Stimulated activated naive CD8-positive, alpha-beta T cell treated with anti-CD3 and anti-CD28 coated beads, Interleukin-15, Interleukin-2, amounts not matched to agents 100 ng/mL and 50 ng/mL, for 24 hours (primary cell): ENCODE results near the gene SCAPER.

ENCODE experiments used
- H3K27ac Mint-ChIP-seq: one replicate; pipeline ENCODE4 v1.8.0; 2021; ENCODE audit warnings: mild to moderate bottlenecking, mixed read lengths
- H3K27me3 Mint-ChIP-seq: one replicate; pipeline ENCODE4 v1.8.0; 2021; ENCODE audit warnings: mixed read lengths
- H3K36me3 Mint-ChIP-seq: one replicate; pipeline ENCODE4 v1.8.0; 2021; ENCODE audit warnings: low read depth, mixed read lengths
- H3K4me1 Mint-ChIP-seq: one replicate; pipeline ENCODE4 v1.8.0; 2021; ENCODE audit warnings: low read depth, mixed read lengths
- H3K4me3 Mint-ChIP-seq: one replicate; pipeline ENCODE4 v1.8.0; 2021; ENCODE audit warnings: mild to moderate bottlenecking, mixed read lengths
- H3K9me3 Mint-ChIP-seq: one replicate; pipeline ENCODE4 v1.8.0; 2021; ENCODE audit warnings: mixed read lengths

The SCAPER gene

DNA sequence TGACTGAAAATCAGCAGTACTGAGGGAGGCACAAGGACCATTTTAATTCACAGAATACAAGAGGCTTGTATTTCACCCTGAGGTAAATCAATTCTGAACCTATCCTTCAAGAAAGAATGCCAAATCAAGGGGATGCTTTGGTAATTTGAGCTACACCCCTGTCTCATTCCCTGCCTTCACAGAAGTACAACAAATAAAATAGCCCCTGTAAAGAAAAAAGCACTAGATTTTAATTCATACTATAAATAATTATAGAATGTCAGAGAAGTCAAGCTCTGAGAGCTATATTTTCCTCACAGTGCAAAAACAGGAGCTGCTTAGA is 319.6 kb downstream of the SCAPER start:
- H3K27ac Mint-ChIP-seq: no peak overlapping the region
- peaks cover 29% of the 10 kb centered on the region for H3K36me3 Mint-ChIP-seq
- no peaks in the 10 kb centered on the region for H3K4me1 Mint-ChIP-seq
- H3K4me3 Mint-ChIP-seq: no peak overlapping the region
- H3K27me3 Mint-ChIP-seq: no peaks in the 10 kb centered on the region
- H3K9me3 Mint-ChIP-seq: peaks cover 12% of the 10 kb centered on the region

DNA sequence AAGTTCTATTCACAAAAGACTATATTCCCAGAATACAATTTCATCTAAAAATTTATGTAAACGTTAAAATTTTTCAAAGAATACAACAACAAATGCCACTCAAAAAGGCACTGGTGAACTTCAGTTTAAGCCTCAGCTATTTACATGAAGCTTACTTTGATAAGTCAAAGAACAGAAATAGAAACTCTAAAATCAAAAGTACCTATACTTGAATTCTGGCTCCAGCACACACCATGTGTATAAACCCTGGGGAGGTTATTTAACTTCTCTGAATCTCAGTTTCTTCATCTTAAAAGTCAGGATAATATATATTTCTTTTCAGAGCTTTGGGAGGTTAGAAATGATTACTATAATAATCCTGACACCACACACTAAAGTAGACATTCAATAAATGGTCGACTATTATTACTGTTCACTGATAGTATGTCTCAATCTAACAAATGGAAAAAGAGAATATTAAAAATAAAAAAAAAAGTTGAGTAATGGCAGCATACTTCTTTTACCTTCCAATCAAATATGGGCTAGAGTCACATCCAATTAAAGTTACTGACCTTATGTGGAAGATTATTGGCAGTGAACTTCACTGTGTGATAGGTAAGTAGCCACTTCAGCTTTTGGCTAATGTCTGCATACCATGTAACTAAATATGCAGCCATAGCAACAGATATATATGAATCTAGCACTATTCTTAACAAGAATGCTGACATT is 320.1 kb downstream of the SCAPER start:
- Mint-ChIP-seq H3K4me1 (no peaks in the 10 kb centered on the region), H3K27me3 (no peaks in the 10 kb centered on the region), H3K9me3 (peaks cover 12% of the 10 kb centered on the region), H3K36me3 (peaks cover 28% of the 10 kb centered on the region), H3K27ac (no peak overlapping the region), H3K4me3 (no peak overlapping the region)

DNA sequence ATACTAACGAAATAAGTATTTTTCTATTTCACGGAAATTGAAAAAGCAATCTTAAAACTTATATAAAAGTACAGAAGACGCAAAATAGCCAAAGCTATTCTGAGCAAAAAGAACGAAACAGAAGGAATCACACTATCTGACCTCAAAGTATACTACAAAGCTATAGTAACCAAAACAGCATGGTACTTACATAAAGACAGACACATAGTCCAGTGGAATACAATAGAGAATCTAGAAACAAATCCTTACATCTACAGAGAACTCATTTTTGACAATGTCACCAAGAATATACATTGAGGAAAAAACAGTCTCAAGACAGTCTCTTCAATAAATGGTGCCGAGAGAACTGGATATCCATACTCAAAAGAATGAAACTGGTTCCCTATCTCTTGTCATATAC is 322.6 kb downstream of the SCAPER start:
- no peak overlapping the region for H3K4me3 Mint-ChIP-seq
- peaks cover 12% of the 10 kb centered on the region for H3K9me3 Mint-ChIP-seq
- H3K27me3 Mint-ChIP-seq: no peaks in the 10 kb centered on the region
- no peak overlapping the region for H3K27ac Mint-ChIP-seq
- no peaks in the 10 kb centered on the region for H3K4me1 Mint-ChIP-seq
- H3K36me3 Mint-ChIP-seq: peaks cover 23% of the 10 kb centered on the region

DNA sequence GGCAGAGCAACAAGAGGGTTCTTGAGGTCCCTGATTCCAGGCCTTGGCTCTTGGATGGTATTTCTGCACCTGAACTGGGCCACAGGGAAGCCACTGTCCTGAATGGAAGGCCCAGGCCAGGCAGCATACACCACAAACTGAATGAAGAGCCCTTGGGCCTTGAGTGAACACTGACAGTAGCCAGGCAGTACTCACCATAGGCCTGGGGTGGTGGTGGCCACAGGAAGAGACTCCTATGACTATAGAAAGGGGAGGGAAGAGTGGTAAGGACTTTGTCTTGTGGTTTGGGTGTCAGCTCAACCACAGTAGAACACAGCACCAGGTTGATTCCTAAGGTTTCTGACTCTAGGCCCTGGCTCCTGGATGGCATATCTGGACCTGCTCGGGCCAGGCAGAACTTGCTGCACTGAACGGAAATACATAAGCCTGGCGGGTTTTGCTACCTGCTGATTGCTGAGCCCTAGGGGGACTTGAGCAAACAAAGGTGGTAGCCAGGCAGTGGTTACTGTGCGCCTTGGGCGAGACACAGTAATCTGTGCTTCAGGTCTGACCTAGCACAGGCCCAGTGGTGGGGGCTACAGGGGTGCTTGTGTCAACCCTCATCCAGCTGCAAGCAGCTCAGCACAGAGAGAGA is 327.1 kb downstream of the SCAPER start:
- Mint-ChIP-seq H3K36me3 (peaks cover 32% of the 10 kb centered on the region), H3K27ac (no peak overlapping the region), H3K4me1 (peaks cover 27% of the 10 kb centered on the region), H3K4me3 (no peak overlapping the region), H3K27me3 (no peaks in the 10 kb centered on the region), H3K9me3 (peaks cover 12% of the 10 kb centered on the region)

DNA sequence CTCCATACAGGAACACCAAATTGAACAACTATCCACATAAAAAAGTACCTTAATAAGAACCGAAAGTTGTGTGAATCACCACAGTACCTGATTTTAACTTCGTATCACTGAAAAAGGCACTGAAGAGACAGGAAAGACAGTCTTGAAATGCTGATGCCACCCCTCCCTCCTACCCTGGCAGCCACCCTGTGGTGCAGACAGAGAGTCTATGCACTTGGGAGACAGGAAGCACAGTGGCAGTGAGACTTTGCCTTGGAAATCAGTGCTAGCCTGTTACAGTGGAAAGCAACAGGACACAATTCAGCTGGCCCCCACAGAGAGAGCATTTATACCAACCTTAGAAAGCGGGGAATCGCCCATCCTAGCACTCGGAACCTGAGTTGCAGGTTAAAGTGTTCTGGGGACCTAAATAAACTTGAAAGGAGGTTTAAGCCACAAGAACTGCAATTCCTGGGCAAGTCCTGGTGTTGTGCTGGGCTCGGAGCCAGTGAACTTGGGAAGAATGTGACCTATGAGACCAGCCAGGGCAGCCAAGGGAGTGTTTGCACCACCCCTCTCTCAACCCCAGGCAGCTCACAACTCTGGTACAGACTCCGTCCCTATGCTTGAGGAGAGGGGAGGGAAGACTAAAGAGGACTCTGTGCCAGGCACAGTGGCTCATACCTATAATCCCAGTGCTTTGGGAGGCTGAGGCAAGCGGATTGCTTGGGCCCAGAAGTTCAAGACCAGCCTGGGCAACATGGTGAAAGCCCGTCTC is 328.4 kb downstream of the SCAPER start:
- H3K27me3 Mint-ChIP-seq: no peaks in the 10 kb centered on the region
- H3K36me3 Mint-ChIP-seq: peaks cover 24% of the 10 kb centered on the region
- peaks cover 2% of the 10 kb centered on the region for H3K9me3 Mint-ChIP-seq
- no peak overlapping the region for H3K27ac Mint-ChIP-seq
- H3K4me3 Mint-ChIP-seq: no peak overlapping the region
- H3K4me1 Mint-ChIP-seq: peaks cover 27% of the 10 kb centered on the region

DNA sequence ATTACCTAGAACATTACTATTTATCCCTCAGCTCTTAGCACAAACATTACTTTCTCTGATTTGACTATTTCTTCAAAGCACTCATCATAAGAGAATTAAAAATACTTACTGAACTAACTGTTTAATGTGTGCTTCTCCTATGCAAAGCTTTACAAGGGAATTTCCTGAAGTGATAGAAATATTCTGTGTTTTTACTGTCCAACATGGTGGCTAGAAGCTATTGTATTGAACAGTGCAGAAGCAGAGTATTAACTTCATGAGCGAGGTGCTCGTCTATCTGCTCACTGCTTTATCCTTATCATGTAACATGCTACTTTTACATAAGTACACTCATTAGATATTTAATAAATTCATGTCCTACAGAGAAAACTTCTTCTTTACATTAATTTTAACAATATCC is 329.5 kb downstream of the SCAPER start:
- Mint-ChIP-seq H3K4me3 (no peak overlapping the region), H3K4me1 (peaks cover 27% of the 10 kb centered on the region), H3K36me3 (peaks cover 23% of the 10 kb centered on the region), H3K9me3 (peaks cover 2% of the 10 kb centered on the region), H3K27ac (peak overlapping the region; percentile 20), H3K27me3 (no peaks in the 10 kb centered on the region)

DNA sequence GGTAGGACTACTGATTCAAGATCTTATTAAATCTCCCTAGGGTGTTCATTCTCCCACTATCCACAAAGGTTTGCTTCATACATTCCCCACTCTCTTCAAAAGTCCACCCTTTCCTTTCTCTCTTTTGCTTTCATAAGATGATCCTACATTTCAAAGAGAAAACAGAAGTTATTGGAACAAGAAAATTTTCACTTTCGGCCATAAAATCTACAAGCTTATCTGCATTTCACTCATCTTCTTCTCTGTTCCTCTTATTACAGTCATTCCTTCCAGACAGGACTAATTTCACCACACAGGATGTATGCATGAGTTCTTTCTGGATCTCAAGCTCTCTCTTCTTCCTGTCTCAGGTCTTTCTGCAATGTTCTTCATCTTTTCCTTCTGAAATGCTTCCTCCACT is 329.9 kb downstream of the SCAPER start:
- Mint-ChIP-seq H3K4me3 (no peak overlapping the region), H3K36me3 (peaks cover 22% of the 10 kb centered on the region), H3K9me3 (peaks cover 3% of the 10 kb centered on the region), H3K27ac (peak overlapping the region; percentile 20), H3K4me1 (peaks cover 27% of the 10 kb centered on the region), H3K27me3 (no peaks in the 10 kb centered on the region)

DNA sequence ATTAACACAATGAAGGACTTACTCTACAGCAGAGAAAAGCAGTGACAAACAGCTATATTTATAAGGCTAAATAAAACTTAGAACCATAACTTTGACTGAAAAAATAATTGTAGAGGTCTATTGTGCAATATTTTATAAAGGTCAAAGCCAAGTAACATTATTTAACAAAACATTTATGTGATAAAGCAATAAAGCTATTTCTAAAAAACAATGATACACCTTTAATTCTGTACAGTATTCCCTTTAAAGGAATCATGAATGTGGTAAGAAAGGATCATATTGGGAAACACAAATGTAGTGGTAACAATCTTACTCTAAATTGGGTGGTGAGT is 332.2 kb downstream of the SCAPER start:
- no peak overlapping the region for H3K4me3 Mint-ChIP-seq
- peaks cover 27% of the 10 kb centered on the region for H3K4me1 Mint-ChIP-seq
- H3K36me3 Mint-ChIP-seq: peaks cover 31% of the 10 kb centered on the region
- H3K27me3 Mint-ChIP-seq: no peaks in the 10 kb centered on the region
- no peak overlapping the region for H3K27ac Mint-ChIP-seq
- H3K9me3 Mint-ChIP-seq: peaks cover 6% of the 10 kb centered on the region

DNA sequence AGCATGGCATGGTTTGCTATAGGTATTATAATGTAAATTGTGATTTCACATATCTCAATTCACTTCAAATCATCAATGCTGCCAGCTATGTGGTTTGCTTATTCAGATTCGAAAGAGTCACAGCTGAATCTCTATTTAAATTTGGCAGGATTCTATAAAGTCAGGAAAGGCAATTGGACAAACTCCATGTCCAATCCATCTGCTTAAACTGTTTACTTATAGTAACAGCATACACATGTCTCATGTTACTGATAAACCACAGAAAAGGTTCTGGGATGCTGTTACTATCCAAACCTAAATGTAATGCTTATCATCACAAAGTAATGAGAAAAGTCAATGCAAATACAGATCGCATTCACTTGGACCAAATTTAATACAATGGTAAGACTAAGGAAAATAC is 338.9 kb downstream of the SCAPER start:
- no peak overlapping the region for H3K4me3 Mint-ChIP-seq
- H3K36me3 Mint-ChIP-seq: peaks cover 28% of the 10 kb centered on the region
- H3K27me3 Mint-ChIP-seq: no peaks in the 10 kb centered on the region
- no peak overlapping the region for H3K27ac Mint-ChIP-seq
- peaks cover 10% of the 10 kb centered on the region for H3K9me3 Mint-ChIP-seq
- H3K4me1 Mint-ChIP-seq: peaks cover 5% of the 10 kb centered on the region

DNA sequence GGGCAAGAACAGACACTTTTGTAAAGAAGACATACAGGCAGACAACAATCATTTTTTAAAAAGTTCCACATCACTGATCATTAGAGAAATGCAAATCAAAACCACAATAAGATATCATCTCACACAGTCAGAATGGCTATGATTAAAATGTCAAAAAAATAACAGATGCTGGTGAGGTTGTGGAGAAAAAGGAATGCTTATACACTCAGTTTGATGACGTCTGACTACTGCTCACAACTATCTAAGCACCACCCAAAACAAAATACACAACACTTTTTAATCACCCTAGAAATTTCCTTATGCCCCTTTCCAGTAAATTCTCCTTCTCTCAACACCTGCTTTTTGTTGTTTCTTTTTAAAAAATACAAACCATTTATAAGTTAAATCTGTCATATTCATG is 339.8 kb downstream of the SCAPER start:
- Mint-ChIP-seq H3K27ac (no peak overlapping the region), H3K27me3 (no peaks in the 10 kb centered on the region), H3K9me3 (peaks cover 8% of the 10 kb centered on the region), H3K4me1 (peaks cover 5% of the 10 kb centered on the region), H3K36me3 (peaks cover 23% of the 10 kb centered on the region), H3K4me3 (no peak overlapping the region)

DNA sequence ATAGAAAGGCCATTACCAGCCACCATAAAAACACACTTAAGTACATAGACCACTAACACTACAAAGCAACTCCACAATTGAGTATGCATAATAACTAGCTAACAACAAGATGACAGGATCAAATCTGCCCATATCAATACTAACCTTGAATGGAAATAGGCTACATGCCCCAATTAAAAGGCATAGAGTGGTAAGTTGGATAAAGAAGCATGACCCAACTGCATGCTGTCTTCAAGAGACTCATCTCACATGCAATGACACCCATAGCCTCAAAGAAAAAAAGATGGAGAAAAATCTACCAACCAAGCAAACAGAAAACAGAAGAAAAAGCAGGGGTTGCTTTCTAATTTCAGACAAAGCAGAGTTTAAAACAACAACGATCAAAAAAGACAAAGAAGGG is 349.9 kb downstream of the SCAPER start:
- peaks cover 25% of the 10 kb centered on the region for H3K36me3 Mint-ChIP-seq
- H3K27ac Mint-ChIP-seq: no peak overlapping the region
- no peaks in the 10 kb centered on the region for H3K27me3 Mint-ChIP-seq
- H3K4me1 Mint-ChIP-seq: peaks cover 12% of the 10 kb centered on the region
- no peak overlapping the region for H3K4me3 Mint-ChIP-seq
- H3K9me3 Mint-ChIP-seq: peaks cover 12% of the 10 kb centered on the region

DNA sequence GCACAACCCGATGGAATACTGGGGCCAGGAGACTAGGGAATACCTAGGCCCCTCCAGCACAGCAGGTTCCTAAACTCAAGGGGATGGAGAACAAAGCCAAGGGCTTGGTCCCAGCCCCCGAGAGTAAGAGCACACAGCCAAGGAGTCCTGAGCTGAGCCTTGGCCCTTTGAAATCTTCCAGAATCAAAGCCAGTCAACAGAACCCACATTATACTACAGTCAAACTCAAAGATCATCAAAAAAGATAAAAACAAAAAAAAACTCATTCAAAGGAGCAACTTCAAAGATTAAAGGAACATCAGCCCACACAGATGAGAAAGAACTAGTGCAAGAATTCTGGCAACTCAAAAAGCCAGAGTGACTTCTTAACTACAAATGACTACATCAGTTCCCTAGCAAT is 351.6 kb downstream of the SCAPER start:
- no peak overlapping the region for H3K4me3 Mint-ChIP-seq
- H3K9me3 Mint-ChIP-seq: peaks cover 12% of the 10 kb centered on the region
- H3K36me3 Mint-ChIP-seq: peaks cover 24% of the 10 kb centered on the region
- H3K4me1 Mint-ChIP-seq: peaks cover 12% of the 10 kb centered on the region
- H3K27ac Mint-ChIP-seq: no peak overlapping the region
- no peaks in the 10 kb centered on the region for H3K27me3 Mint-ChIP-seq

DNA sequence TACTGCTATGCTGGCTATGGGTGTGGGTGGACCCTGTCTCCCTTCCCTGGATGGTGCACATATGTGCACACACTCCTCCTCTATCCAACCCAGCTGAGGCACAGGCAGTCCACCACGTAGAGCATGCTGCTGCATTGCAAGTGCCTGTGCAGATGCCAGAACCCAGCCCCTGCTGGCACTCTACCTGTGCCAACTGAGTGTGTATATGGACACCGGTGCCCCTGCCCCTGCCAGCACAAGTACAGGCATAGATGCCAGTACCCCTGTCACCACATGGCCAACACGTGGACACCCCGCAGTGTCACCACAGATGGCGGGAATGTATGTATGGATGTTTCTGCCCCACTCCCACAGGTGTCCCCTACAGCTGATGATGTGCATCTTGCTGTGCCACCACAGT is 352.0 kb downstream of the SCAPER start:
- Mint-ChIP-seq H3K4me1 (peaks cover 12% of the 10 kb centered on the region), H3K4me3 (no peak overlapping the region), H3K36me3 (peaks cover 21% of the 10 kb centered on the region), H3K27ac (no peak overlapping the region), H3K27me3 (no peaks in the 10 kb centered on the region), H3K9me3 (peaks cover 12% of the 10 kb centered on the region)

DNA sequence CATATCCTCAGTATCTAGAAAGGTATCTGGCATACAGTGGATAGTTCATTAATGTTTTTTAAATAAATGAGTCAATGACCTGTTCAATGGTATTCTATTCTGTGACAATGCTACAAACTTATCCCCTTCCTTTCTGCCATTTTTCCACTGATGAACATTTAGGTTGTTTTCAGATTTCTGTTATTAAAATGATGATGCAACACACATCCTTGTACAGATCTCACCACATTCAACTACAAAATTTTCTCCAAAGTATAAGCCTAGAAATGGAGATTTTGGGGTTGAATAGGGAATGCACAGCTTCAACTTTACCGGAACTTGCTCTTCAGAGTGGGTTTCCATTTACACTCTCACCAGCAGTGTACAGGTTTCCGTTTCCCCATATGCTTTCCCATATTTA is 358.3 kb downstream of the SCAPER start:
- Mint-ChIP-seq H3K9me3 (peaks cover 5% of the 10 kb centered on the region), H3K4me1 (no peaks in the 10 kb centered on the region), H3K27ac (no peak overlapping the region), H3K4me3 (no peak overlapping the region), H3K36me3 (peaks cover 15% of the 10 kb centered on the region), H3K27me3 (no peaks in the 10 kb centered on the region)

DNA sequence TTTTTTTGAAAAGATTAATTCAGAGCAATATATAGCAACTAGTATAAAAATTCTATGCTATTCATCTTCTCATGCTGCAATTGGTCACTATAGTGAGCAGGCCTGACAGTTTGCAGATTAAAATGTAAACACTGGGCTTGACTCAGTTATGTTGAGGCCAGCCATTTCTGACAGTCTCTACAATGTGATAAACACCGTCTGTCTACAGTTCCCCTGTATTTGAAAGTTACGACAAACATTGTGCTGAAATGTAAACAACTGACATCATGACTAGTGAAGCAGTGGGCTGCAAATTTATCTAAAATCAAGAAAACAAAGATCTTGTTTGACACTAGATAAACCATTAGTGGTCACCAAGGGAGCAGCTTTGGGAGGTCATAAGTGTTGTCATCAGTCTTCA is 371.1 kb downstream of the SCAPER start:
- Mint-ChIP-seq H3K4me1 (no peaks in the 10 kb centered on the region), H3K4me3 (no peak overlapping the region), H3K27me3 (no peaks in the 10 kb centered on the region)

More for the DNA sequence above, 371.1 kb downstream of the SCAPER start:
- peaks cover 4% of the 10 kb centered on the region for H3K9me3 Mint-ChIP-seq
- no peak overlapping the region for H3K27ac Mint-ChIP-seq
- H3K36me3 Mint-ChIP-seq: peaks cover 6% of the 10 kb centered on the region
